SK-N-DZ (cell line): ENCODE measurements around the gene SFI1.

ENCODE experiments used
- DNase-seq: peaks from one replicate; pipeline ENCODE4 v3.0.0-alpha.2; 2015; ENCODE audit warnings: low spot score

The SFI1 gene

DNA sequence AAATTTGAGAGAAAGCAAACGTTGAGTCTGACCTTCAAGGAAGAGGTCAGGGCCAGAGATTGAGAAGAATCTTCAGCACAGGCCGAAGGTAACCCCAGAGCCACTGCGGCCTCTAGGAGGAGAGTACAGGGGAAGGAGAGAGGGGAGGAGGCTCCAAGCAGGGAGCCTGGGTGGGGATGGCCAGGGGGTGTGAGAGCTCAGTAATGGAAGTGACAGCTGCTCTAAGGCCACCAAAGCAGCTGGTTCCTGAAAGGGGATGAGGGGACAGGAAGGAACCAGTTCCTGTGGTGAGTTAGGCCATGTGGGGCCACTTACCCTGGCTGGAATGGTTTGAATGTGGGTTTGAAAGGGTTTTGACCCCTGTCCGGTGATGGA, 119.6 kb downstream of the SFI1 start:
- DNase-seq, result no peak

DNA sequence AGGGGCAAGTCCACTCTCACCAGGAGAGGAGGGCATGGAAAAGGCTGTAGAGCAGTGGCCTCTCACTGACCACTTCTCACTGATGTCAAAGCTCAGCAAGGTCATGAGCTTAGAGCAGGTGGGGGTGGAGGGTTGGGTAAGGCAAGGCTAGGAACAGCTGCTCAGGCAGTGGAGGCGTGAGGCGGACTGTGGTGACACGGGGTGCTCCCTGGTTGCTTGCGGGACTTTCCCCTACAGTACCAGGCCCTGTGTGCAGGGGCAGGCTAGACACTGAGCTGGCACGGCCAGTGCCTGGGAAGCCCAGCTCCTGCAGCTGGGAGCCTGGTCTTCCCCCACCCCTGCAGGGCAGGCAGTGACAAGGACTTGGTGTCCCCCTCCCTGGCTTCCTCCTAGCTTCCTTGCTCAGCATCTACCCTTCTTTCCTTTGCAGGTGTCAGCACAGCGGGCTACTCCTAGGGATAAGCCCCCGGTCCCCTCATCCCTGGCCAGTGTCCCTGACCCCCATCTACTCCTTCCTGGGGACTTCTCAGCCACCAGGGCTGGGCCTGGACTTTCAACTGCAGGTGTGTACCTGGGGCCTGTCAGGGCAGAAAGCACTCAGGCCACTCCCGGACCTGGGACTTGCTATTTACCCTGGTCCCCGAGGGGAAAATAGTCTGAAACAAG, 120.1 kb downstream of the SFI1 start:
- no peak for DNase-seq

DNA sequence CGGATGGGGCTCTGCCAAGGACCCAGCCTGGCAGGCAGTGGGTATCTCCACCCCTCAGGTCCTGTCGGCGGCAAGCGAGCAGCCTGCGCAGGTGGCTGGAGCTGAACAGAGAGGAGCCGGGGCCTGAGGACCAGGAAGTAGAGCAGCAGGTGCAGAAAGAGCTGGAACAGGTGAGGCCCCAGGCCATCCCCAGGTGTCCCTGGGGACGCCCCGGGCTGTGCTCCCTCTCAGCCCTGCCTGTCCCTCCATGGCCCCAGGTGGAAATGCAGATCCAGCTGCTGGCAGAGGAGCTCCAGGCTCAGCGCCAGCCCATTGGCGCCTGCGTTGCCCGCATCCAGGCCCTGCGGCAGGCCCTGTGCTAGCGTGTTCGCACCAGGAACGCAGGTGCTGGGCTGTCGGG, 121.7 kb downstream of the SFI1 start:
- DNase-seq, result no peak

- DNase-seq, result no peak
Observed at GRCh38 chr22:31618471-31619176, 122.3 kb downstream of the SFI1 start.

- no peak for DNase-seq
Observed at GRCh38 chr22:31619611-31620300, 123.4 kb downstream of the SFI1 start.

DNA sequence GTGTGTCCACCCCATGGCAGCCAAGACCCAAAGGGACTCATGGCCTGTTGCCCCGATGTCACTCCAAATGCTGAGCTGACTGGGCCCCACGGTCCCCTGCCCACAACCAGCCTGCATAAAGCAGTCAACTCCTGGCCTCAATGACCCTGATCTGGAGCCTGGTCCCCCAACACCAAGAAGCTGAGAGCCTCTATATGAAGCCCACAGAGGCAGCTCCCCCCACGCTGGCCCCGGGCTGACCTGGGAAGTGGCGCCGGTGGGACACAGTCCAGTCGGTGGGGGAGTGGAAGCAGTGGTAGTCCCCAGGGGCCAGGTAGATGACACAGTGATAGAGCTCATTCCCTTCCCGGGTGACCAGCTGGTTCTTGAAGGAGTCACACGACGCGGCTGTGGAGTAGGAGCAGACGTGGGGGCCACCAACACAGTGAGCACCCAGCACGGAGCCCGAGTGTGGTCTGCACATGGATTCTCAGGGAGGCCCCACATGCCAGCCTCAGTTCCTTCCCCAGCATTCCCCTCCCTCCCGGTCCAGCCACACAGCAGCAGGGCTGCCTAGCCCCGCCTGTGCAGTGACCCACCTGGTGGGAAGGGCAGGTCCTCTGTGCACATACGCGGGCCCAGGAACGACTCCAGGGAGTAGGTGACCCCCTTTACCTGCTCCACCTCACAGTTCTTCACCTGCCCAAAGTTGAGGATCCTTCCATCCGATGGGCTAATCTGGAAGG, 124.6 kb downstream of the SFI1 start:
- no peak for DNase-seq

- no peak for DNase-seq
Observed at GRCh38 chr22:31621507-31622124, 125.3 kb downstream of the SFI1 start.

DNA sequence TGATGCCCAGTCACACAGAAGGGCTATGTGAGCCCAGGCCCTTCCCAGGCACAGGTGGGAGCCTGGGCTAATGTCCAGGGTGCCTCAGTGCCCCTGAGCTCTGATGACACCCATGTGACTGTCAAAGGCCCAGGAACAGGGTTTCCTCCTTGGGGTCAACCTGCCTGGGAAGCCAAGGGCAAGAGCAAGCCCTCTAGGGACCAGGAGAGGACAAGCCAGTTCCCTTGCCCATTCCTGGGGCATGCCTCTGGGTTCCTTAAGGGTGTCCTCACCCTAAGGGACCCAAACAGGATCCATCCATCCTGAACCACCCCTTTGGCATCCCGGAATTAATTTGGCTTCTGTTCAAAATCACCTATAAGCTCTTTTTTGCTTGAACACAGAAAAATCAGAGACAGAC, 126.6 kb downstream of the SFI1 start:
- DNase-seq, result no peak

- DNase-seq, result no peak
Observed at GRCh38 chr22:31623592-31624304, 127.4 kb downstream of the SFI1 start.

- peak; percentile 41 for DNase-seq
Observed at GRCh38 chr22:31625257-31625640, 128.9 kb downstream of the SFI1 start.

DNA sequence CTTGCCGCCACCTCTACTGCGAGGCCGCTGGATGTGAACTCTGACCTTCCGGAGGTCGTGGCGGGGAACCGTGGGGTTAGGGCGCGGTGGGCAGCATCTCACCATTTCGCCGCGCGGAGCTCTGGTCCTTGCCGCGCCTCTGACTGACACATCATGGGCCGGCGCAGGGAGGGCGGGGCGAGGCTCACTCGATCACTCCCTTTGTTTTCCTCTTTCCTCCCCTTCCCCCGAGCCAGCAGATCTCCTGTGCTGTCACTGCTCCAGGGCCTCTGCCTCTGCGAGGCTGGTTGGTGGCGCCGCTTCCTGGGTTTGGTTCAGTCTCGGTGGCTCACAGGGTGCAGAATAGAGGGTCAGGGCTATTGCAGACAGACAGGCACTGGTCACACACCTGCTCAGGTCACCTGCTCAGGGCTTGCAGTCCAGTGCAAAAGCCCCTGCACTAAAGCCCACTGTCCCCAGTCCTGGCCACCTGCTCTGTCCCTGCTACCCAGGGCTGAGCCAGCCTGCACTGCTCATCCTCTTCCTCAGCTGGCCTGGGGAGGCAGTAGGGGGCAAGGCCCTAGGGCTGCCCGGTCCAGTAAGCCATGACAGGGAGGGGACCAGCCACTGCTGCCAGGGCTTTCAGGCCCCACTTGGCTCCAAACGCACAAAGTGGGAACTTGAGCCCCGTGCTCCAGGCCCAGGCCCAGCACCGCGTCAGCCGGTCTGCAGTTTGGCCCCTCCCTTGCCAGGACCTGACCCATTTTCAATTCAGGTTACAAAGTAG, 129.5 kb downstream of the SFI1 start:
- peak; percentile 81 for DNase-seq

- no peak for DNase-seq
Observed at GRCh38 chr22:31626427-31627150, 130.3 kb downstream of the SFI1 start.

- DNase-seq, result no peak
Observed at GRCh38 chr22:31627223-31627731, 130.9 kb downstream of the SFI1 start.

DNA sequence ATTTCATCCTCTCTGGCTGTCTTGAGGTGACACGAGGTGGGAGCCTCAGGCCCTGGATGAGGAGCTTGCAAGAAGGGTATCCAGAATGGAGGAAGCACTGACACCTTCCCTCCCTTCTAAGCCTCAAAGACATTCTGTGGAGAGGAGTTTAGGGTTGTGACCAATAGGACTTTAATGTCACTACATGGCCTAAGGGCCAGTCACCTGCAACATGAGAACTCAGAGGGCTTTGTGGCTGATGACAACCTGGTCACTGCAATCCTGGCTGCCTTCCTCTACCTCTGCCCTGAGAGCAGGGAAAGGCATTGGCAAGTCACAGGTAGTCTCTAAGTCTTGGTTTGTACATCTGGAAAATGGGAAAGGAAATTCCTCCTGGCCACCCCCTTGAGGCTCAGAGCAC, 132.0 kb downstream of the SFI1 start:
- DNase-seq, result peak; percentile 9

GRCh38 chr22:31628969-31629708, 132.8 kb downstream of the SFI1 start:
- DNase-seq, result no peak

GRCh38 chr22:31629741-31630184, 133.4 kb downstream of the SFI1 start:
- DNase-seq, result no peak

DNA sequence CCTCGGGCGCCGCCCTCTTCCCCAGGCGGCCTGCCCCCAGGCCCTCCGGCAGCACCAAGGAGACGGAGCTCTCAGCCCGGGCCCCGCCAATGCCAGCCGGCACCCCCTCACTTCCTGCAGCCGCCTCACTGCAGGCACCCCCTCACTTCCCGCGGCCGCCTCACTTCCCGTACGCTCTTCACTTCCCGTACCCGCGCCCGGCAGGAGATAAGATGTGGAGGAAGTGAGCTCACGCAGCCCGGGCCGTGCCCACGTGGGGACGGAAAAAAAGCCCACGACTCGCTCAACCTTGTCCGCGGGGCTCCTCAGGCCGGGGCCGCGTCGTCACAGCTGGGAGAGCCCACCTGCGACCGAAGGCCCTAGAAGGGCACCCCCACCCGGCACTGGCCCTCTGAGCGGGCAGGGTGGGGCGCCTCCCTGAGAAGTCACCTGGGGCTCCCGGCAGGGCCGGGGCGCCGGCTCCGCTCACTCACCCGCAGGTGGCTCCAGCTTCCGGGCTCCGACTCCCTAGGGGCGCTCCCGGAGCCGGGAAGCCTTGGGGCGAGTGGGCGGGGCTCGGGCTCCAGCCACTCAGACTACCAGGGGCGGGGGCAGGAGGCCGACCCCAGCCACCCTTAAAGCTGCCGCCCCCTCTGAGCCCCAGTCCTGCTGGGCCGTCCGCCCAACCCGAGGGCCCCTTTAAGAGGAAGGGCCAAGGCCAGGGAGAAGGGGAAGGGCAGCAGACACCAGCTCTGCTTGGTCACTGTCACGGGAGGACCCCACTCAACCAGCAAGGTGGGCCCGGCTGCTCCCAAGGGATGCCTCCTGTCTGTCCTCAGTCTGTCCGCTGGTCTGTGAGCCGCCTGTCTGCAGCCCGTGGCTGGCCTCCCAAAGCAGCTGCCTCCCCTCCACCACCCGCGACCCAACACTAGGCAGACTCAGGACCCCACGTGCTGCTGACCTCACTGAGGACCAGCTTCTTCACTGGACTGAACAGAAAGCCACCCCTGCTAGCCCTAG, 134.3 kb downstream of the SFI1 start:
- peak; percentile 90 for DNase-seq
